Adrenal gland (tissue), 12 donors: ENCODE data around the gene ADCY2. TPM values are rescaled to one million over a fixed set of nuclear protein-coding genes. Genes with fewer than 3 reads are reported as not detected.

Source experiments
- DNase-seq, 7 donors: peaks; one replicate each; pipeline ENCODE4 v3.0.0-alpha.2; 2019 to 2020
- H3K27ac ChIP-seq, 5 donors: fragments of 200-600 bp; sonication (generic) in 4 of 5; 1 replicate in 3 of 5; 2 replicates in 2 of 5; pipeline versions ENCODE4 v1.5.1 to v1.8.0; 2016 to 2020; ENCODE audit warnings: mild to moderate bottlenecking in 1 of 5
- H3K27me3 ChIP-seq: fragments of 200-600 bp; 2 replicates; pipeline ENCODE4 v1.8.0; 2021
- H3K36me3 ChIP-seq, 2 donors: fragments of 200-600 bp; replicated peaks in 1 of 2; 1 replicate in 1 of 2; 2 replicates in 1 of 2; pipeline versions ENCODE4 v1.5.1 to v1.8.0; 2018 to 2022
- H3K4me1 ChIP-seq, 2 donors: fragments of 200-600 bp; replicated peaks in 1 of 2; 1 replicate in 1 of 2; 2 replicates in 1 of 2; pipeline versions ENCODE4 v1.5.1 to v1.8.0; 2018 to 2021
- H3K4me3 ChIP-seq, 4 donors: fragments of 200-600 bp; sonication (generic) in 3 of 4; one replicate each; pipeline ENCODE4 v1.5.1; 2016 to 2018
- H3K9me3 ChIP-seq, 3 donors: fragments of 200-600 bp; sonication (generic) in 1 of 3; replicated peaks in 1 of 3; 1 replicate in 2 of 3; 2 replicates in 1 of 3; pipeline versions ENCODE4 v1.5.1 to v1.8.0; 2016 to 2021
- POLR2A ChIP-seq, 2 donors: fragments of 450-650 bp; IDR thresholded peaks; one replicate each; pipeline ENCODE4 v1.6.1; 2017; ENCODE audit warnings: antibody characterized with exemption in 2 of 2, mild to moderate bottlenecking in 2 of 2, moderate library complexity in 1 of 2
- WGBS, 4 donors: extraction: QIAGEN DNeasy Blood & Tissue Kit in 2 of 4; methylation state at CpG; one replicate each; pipeline versions ENCODE4 v1.1.5 to v1.1.7; 2013 to 2017; 5-methylcytosine and 5-hydroxymethylcytosine counted together
- intact Hi-C, 2 donors: fragments of 100-400 bp; cut with DNase I; formaldehyde crosslinking; loops; one replicate each; pipeline versions ENCODE4 v1.14.1 to v1.15.0; 2022 to 2023
- polyA plus RNA-seq, 3 donors: library from polyadenylated mRNA; stranded (reverse); fragments of 200-250 nt in 2 of 3; fragments of 350-450 nt in 1 of 3; fragmentation: Illumina TruSeq in 1 of 3; extraction: RNeasy Lipid Tissue Mini Kit (QIAGEN cat#74804) in 1 of 3; gene quantifications; one replicate each; pipeline ENCODE4 v1.2.3, GENCODE V29; 2013 to 2014
- total RNA-seq, 9 donors: library from RNA; depleted of rRNA in 4 of 9; stranded (reverse); fragments of >200 nt in 4 of 9; fragments of 120-200 nt in 1 of 9; fragmentation: NEBNext Ultra II Directional in 1 of 9; extraction: Animal tissue kit (Norgen Biotek cat#: 25700) in 1 of 9; gene quantifications; one replicate each; pipeline versions ENCODE4 v1.1.0 to v1.2.4, GENCODE V29; 2013 to 2023
- TF ChIP-seq, protein P1 (sequence below), 6 experiments: fragments of 450-650 bp in 4 of 6; fragments of 200-600 bp in 2 of 6; sonication (generic) in 1 of 6; IDR thresholded peaks; 1 replicate in 5 of 6; 2 replicates in 1 of 6; pipeline versions ENCODE4 v1.5.1 to v1.8.0; 2016 to 2021; ENCODE audit warnings: antibody characterized with exemption in 6 of 6, mild to moderate bottlenecking in 2 of 6, moderate library complexity in 1 of 6
- donor health status: healthy with polysubstance abuse.
- donor health status: Bipolar disorder and iron deficiency.
- donor health status: DM: yes; HTN: yes; CAD: no.
- donor health status: DM: no; HTN: no; CAD: no.
- donor health status: DM: no; HTN: no; CAD: no.
- donor health status: DM: yes; HTN: yes; CAD: no.

Gene ADCY2
- total and polyA plus RNA-seq, 12 donors: 0.85 to 6.6 (median 2.3) TPM

DNA sequence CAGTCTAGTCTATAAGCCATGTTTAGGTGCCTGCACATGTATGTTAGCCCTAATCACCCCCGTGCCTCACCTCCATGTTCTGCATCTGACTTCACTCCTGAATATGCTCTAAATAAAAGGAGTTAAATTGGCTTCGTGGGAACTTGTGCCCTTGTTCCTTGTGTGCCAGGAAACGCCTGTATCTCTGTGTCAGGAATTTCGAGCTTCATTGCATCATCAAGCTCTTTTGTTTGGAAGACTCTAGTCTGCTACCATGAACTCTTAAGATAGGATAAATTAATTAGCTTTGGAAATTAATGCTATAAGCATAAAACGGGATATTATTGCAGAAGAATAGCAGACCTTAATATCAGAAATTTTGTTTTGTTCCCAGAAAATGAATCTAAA, 99.2 kb downstream of the ADCY2 start:
- Histone ChIP-seq H3K9me3 (no peaks in the 10 kb centered on the region), H3K27me3 (no peaks in the 10 kb centered on the region), H3K4me1 (no peaks in the 10 kb centered on the region), H3K4me3 (no peak overlapping the region), H3K36me3 (no peaks in the 10 kb centered on the region), H3K27ac (no peak overlapping the region)
- TF ChIP-seq, protein P1, sequence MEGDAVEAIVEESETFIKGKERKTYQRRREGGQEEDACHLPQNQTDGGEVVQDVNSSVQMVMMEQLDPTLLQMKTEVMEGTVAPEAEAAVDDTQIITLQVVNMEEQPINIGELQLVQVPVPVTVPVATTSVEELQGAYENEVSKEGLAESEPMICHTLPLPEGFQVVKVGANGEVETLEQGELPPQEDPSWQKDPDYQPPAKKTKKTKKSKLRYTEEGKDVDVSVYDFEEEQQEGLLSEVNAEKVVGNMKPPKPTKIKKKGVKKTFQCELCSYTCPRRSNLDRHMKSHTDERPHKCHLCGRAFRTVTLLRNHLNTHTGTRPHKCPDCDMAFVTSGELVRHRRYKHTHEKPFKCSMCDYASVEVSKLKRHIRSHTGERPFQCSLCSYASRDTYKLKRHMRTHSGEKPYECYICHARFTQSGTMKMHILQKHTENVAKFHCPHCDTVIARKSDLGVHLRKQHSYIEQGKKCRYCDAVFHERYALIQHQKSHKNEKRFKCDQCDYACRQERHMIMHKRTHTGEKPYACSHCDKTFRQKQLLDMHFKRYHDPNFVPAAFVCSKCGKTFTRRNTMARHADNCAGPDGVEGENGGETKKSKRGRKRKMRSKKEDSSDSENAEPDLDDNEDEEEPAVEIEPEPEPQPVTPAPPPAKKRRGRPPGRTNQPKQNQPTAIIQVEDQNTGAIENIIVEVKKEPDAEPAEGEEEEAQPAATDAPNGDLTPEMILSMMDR (IDR thresholded peaks at IDR 0.05): no peak
- no peak for TF ChIP-seq POLR2A (IDR thresholded peaks at IDR 0.05)
- no peak for DNase-seq
- WGBS, 4 donors: 43 to 61% (median 58%) methylated on average over 5 of the region's 5 CpGs
- intact Hi-C loops: no loop called here

DNA sequence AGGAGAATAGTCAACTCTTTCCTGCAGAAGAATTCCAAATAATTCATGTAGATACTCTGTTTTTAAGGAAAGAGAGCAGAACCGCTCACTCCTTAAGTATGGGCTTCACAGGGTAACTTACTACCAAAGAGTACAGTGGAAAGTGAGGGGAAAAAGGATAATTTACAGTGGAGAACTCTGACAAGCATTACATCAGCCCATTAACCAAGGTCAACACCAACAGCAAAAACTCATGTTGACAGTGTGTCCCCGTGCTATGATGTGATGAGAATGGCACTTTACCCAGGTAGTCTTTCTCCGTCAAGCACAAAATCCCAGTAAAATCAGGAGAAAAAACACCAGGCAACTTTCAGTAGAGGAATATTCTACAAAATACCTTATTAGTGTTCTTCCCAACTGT, 104.3 kb downstream of the ADCY2 start:
- 75 to 83% (median 81%) methylated on average over 3 of the region's 3 CpGs for WGBS, 4 donors

GRCh38 chr5:7501061-7501460, 105.1 kb downstream of the ADCY2 start:
- intact Hi-C loops: no loop called here
- Histone ChIP-seq H3K27ac (no peak overlapping the region), H3K4me3 (no peak overlapping the region), H3K36me3 (no peaks in the 10 kb centered on the region), H3K9me3 (no peaks in the 10 kb centered on the region), H3K27me3 (no peaks in the 10 kb centered on the region), H3K4me1 (no peaks in the 10 kb centered on the region)
- TF ChIP-seq, protein P1 (IDR thresholded peaks at IDR 0.05): no peak
- no peak for TF ChIP-seq POLR2A (IDR thresholded peaks at IDR 0.05)
- 73 to 89% (median 80%) methylated on average over 2 of the region's 2 CpGs for WGBS, 4 donors
- DNase-seq: no peak

More for the DNA sequence above, 104.3 kb downstream of the ADCY2 start:
- intact Hi-C loops: no loop called here
- Histone ChIP-seq H3K27ac (no peak overlapping the region), H3K4me3 (no peak overlapping the region), H3K36me3 (no peaks in the 10 kb centered on the region), H3K27me3 (no peaks in the 10 kb centered on the region), H3K4me1 (no peaks in the 10 kb centered on the region), H3K9me3 (no peaks in the 10 kb centered on the region)
- DNase-seq: no peak
- no peak for TF ChIP-seq POLR2A (IDR thresholded peaks at IDR 0.05)
- TF ChIP-seq, protein P1 (IDR thresholded peaks at IDR 0.05): no peak

DNA sequence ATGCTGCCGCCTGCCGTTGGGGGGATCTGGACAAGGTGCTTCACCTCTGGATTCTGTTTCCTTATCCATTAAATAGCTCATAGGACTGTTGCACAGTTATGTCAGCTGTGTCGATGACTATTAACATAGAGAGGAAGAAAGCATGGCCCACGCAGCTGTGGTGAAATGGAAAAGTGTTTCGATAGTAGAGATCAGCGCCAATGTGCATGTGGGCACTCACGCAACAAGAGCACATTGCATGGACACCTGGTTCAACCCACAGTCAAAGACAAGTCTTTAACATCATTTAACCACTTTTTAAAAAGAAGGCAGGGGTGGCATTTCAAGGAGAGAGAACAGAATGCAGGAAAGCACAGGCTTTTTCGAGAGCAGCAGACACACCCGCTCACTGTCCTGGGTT, 107.6 kb downstream of the ADCY2 start:
- TF ChIP-seq, protein P1 (IDR thresholded peaks at IDR 0.05): no peak
- TF ChIP-seq POLR2A (IDR thresholded peaks at IDR 0.05): no peak
- Histone ChIP-seq H3K9me3 (no peaks in the 10 kb centered on the region), H3K4me3 (no peak overlapping the region), H3K4me1 (no peaks in the 10 kb centered on the region), H3K36me3 (no peaks in the 10 kb centered on the region), H3K27me3 (no peaks in the 10 kb centered on the region), H3K27ac (no peak overlapping the region)
- WGBS, 4 donors: 91 to 93% (median 93%) methylated on average over 9 of the region's 9 CpGs
- no peak for DNase-seq
- intact Hi-C loops: no loop called here
